GM19240 (cell line): ENCODE results near the gene IGF1R.

Experiments used
- DNase-seq: peaks from one replicate; pipeline ENCODE4 v3.0.0; 2011; ENCODE audit warnings: low spot score; ENCODE audit not compliant: insufficient read length

IGF1R gene

DNA sequence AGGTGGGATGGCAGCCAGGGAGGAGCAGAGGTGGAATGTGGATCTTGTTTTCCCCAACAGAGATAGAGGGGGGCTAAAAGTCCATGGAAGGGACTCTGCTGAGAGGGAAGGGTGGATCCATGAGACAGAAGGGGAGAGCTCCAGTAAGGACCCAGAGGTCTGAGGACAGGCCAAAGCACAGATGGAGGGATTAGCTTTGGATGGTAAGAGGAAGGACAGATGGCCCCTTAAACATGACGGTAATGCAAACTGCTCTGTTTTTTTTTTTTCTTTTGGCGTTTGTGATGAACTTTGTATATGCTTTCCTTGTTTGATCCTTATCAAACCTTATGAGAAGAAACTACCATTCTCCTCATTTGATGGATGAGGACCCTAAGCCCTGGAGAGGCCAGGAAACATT, 96.2 kb downstream of the IGF1R start:
- DNase-seq = no peak

DNA sequence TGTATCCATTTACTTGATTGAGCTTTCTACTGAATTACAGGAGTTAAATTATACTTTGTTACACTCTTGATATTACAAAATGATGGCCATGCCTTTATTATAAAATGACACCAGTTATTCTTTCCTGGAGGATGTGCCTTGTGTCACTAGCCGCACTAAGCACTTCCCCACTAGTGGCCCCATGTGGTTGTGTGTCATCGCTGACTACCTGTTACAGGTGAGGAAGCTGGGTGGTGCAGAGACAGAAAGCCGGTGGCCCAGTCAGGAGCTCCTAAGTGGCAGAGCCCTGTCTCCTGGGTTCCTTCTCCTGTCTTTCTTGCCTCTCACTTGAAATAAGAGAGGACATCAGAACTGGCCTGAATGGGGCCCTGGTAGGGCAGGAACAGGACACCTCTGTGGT, 96.8 kb downstream of the IGF1R start:
- no peak for DNase-seq

DNA sequence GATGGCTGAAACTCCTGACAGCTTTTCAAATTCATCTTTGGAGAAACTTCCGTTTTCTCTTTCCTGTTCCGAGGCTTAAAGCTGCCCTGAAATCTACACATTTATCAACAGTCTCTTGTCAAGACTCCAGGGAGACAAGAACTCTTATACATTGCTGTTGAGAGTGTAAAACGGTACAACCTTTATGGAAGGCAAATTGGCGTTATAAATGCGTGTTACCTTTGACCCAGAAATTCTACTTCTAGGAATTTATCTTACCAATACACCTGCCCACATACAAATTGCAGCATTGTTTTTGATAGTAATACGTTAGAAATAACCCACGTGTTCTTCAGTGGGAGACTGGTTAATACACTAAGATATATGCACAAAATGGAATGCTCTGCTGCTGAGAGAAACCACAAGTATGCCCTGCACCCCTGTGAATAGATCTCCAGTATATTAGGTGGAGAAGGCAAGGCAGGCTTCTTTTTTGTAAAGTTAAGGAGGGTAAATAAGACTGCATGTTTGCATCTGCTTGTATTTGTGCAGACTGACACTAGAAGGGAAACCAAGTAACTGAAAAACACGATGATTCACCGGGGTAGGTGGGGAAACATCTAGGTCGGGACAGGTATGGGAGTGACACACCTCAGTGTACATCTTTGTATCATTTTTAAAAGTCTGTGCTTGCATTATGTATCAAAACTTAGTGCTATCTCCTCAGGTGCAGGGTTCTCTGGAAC, 97.5 kb downstream of the IGF1R start:
- no peak for DNase-seq

DNA sequence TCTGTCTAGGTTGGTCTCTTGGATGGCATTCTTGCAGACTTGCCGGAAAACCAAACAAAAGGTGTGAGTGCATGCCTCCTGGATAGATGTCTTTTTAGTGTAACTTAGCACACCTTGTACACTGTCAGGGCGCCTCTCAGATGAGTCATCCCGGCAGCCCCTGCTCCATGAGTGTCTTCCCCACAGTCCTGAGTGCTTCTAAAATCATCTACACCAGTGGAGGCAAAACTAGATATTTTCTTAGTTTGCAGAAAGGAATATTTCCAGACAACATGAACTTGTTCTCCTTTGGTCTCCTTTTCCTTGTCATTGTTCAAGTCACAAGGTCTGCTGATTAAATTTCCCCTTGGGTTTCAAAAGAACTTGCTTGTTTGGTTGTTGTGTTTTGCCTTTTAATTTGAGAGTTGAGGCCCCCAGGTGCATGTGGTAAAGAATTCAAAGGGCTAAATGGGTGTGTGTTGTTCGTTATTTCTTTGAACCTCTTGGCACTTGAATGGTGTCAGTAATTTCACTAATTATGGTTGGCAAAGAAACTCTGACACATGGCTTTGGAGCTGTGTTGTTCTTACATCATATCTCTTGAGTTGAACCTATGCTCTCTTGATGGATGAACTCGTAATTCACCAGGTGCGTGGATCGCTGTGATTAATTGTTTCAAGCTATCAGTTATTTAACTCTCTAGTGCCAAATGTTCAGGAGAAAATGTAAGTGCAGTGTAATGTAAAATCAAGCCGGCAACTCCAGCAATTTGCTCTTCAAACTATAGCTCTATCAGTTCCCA, 98.2 kb downstream of the IGF1R start:
- no peak for DNase-seq

DNA sequence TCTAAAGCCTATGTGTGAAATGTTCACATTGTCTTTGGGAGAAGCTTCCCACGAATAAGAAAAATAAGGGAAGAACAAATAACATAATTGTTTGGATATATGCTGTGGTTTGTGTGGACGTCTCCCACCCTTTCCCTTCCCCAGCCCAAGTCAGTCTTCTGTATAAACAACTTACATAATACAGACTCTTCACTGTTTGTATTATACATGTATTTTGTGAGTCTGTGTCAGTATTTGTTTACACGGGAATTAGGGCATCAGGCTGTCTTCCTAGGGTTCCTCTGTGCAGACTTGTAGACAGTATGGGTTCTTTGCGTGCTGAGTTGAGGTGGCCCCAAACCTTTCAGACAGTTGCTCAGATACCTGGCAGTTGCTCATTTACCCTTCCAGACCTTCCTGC, 103.4 kb downstream of the IGF1R start:
- no peak for DNase-seq

DNA sequence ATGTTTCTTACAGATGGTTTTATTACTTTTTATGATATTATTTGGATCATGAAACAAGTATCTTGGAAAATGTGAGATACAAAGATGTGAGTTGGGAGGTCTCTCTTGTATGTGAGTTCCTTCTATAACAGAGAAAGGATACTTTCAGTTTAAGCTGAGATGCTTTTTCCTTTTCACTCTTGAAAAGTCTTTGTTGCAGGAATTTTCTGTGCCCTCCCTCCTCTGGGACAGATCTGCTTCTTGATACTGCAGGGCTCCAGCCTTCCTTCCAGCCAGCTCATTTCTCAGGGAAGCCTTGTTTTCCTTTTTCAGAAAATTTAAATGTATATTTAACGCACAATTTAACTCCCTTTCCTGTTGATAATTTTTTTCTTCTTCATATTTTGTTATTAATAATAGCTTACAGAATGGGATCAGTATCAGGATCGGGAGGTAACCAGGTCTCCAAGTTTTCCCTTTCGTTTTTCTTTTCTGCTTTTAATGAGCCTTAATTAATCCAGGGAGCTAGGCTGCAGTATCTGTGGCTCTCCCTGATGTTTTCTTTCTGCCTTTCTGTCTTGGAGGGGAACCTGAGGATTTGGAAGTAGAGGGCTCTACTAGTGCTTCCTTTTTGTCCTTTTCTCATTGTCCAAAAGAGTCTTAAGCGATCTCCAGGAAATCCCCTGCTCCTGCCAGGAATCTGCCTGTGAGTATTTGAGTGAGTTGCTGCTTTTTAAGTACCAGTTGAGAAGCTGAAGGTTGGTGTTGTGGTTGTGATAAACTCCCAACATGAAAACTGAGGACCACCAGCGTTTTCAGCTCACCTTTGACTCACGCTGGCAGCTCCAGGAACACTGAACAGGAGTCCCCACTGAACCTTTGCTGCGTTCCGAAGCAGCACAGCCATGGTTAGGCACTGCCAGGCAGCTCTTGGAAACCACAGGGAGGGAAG, 105.7 kb downstream of the IGF1R start:
- DNase-seq = no peak

DNA sequence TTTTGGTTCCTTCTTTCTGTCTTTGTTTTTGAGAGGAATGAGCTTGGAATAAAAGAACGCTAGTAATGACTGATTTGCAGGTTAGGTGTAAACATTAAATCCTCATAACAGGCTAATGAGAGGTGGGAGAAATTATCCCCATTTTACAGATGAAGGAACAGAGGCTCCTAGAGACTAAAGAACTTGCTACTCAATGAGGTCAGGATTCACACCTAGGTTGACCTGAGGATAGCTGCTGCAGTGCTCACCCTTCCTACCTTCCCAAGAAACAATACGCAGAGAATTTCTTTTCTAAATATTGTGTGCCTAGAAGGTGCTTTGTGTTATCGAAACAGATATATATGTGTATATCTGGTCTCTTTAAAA, 106.3 kb downstream of the IGF1R start:
- no peak for DNase-seq

DNA sequence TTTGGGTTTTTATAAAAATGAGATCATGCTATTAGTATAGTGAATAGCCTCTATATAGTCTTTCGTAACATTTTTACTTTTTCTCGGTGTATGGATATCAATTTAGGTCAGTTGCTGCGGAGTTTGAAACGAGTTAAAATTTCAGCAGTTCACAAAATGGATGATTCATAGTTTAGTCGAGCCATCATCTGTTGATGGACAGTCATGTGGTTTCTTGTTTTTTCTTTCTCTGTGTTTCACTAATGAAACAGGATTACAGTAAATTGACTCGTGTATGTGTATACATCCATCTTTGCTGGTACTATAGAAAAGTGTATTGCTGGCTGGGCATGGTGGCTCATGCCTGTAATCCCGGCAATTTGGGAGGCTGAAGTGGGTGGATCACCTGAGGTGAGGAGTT, 106.8 kb downstream of the IGF1R start:
- DNase-seq = no peak

DNA sequence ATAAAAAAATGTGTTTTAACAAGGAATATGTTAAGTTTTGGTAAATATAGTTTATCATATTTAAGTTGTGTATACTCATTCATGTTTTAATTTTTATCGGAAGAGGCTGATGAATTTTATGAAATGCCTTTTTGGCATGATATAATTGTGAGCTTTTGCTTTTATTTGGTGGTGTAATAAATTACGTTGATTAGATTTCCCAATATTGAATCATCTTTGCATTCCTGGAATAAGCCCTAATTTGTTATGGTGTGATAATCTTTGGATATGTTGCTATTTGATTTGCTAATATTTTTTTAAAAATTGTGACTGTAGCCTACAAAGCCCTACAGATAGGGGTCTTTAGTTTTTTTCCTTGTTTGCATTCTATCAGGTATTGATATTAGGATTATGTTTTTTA, 107.4 kb downstream of the IGF1R start:
- DNase-seq = no peak

DNA sequence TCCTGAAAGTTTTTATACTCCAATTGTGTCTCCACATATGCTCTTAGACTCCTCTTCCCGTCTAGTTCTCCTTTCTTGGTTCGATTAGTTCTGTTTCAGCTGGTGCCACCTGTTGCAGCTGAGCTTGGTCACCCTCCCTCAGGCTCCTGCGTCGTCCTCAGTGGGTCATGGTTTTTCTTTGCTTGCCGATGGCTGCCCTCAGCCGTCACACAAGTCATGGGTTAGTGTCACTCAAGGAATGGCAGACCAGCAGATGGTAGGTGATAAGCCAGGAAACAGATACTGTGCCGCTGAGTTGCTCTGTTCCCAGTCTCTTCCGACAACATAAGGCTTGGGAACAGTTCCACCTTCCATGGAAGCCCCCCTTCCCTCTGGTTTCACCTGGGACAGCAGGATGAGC, 109.9 kb downstream of the IGF1R start:
- DNase-seq = no peak

DNA sequence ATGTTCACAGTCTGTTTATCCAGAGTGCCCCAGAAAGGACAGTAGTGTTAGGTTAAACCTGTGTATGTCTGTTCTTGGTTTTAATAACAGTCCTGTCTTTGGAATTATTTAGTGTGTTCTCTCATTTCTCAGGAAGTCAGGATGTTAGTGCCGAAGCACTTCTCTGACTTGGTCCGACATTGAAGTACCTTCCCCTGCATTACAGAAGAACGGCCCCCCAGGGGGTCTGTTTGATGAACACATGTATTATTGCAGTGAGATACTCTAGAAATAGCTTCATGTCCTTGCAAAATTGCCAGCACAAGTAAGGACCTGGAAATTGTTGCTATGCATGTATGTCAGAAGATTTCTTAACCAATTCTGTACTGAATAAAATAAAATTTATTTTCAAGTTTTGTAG, 110.9 kb downstream of the IGF1R start:
- DNase-seq = no peak

DNA sequence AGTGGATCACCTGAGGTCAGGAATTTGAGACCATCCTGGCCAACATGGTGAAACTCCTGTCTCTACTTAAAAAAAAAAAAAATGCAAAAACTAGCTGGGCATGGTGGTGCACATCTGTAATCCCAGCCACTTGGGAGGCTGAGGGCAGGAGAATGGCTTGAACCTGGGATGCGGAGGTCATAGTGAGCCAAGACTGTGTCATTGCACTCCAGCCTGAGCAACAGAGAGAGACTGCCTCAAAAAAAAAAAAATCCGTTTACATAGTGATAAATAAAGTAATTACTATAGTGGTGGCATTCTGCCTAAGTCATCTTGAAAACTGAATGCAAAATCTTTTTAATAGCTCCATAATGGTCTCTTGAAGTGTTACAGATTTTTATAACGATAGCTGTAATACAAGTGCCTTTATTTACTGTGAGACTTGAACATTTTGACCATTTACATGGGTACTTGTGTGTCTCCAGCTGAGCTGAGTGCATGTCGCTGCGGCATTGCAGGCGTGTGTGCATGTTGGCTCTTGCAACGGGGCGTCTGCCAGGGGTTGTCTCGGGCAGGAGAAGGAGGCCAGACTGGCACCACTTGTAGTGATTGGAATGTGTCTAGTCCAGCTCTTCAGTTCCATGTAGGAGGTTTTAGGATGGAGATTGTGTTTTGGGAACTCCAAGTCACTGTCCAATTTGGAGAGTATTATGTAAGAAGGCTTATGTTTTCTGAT, 111.9 kb downstream of the IGF1R start:
- no peak for DNase-seq

DNA sequence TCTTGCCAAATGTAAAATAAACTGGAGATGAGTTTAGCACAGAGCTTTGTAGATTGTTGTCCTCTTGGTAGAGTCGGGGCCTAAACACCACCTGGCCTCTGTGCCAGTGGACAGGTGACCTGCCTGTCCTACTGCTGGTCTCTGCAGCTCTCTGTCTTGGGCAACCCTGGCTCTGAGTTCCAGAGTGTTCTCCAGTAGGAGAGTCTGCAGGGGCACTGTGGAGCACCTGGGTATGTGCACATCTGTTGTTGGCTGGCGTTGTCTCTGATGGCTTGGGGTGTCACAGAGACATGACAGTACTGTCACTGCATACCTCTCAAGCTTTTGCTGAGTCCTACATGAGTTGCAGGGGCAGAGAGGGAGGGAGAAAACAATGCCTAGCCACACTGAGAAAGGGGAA, 112.6 kb downstream of the IGF1R start:
- no peak for DNase-seq

DNA sequence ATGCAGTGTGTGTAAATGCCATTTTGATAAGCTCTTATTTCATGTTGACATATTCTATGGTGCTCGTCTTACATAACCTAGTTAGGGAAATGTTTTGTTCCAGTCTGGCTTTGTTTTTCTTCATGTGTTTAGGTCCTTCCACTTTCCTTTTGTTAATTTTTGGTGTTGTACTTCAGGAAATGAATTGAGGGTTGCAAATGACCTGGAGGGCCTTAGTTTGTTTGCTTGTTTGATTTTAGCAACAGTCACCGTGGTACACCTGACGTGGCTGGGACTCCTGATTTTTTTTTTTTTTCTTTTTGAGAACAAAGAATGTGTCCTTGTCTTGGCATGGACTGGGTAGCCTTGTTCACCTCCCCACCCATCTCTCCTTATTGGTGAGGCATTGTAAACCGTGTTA, 114.8 kb downstream of the IGF1R start:
- no peak for DNase-seq

DNA sequence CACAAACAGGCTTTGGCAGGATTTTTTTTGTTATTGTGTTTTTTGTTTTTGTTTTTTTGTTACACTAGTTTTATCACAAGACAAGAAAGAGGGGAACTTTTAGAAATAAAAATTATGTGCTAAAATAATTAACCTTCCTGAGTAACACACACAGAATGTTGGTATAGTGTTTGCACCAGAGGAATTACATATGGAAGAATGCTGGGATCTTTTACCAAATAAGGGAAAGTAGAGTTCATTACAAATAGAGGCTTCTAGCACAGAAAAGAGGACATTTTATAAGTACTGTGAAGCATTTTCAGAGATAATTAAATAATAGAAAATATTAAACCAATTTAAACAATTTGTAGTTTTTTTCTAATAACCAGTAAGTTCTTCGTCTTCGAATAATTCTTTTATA, 116.0 kb downstream of the IGF1R start:
- no peak for DNase-seq

DNA sequence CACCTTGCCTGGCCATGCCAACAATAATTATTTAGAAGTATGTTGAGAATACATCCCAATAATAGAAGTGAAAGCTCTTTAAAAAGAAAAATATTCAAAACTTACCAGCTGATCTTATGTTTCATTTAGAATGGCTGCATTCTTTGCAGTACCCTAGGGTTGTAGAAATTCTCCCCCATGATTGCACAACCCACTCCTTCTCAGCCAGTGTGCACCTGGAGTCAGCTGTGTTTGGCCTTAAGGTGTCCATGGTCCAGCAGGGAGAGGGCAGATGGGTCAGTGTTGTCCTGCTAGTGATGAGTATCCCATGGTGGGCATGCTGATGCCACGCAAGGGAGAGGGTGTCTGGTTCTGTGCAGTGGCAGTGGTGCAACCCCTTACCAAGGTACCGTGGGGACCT, 117.3 kb downstream of the IGF1R start:
- no peak for DNase-seq

DNA sequence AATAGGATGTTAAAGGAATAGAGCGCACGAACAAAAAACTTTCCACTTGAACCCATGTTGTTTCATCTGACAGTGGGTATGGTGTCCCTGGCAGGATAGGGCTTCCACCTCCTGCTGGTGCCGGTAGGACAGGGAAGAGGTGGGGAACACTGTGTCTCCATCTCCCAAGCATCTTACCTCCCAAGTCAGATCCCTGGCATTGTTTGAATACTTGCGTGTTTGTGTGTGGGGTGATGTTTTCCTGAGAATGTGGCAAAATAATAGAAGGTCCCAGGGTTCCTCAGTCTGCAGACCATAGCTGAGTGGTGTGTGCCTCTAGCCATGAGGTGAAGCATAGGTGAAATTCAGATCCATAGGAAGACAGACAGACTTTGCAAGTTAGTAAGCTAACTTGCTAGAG, 119.4 kb downstream of the IGF1R start:
- DNase-seq = no peak

DNA sequence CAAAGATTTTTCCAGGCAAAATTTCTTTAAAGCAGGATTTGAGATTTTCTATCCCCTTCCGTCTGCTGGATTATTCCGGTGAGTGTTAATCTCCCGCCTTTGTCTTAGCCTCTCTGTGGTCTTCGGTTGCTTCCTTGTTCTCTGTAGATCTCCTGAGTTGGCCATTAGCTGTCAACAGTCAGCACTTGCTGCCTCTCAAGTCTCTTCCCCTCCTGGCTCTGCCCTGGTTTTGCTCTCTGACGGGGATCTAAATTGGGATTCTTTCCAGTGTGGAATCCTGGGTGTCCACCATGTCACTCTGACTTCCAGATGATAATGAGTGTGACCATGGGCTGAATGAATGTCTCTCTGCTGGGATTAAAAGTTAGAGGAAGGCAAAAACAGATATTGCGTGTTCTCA, 121.5 kb downstream of the IGF1R start:
- DNase-seq = no peak

DNA sequence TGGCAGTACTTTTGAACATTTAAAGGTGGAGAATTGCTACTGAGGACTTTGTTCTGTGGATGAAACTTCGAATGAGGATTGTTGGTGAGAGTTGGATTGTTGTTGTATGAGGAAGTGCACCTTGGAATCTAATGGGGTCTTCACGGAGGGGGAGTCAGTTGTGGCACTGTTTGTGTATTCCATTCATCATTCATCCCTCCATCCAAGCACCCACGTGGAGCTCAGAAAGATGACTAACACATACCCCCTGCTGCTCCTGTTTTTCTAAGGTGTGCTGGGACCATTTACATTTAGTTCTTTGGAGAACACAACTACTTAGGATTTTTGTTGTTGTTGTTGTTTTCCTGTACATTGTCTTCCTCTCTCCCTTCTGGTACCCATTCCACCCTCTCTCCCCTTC, 122.6 kb downstream of the IGF1R start:
- no peak for DNase-seq

DNA sequence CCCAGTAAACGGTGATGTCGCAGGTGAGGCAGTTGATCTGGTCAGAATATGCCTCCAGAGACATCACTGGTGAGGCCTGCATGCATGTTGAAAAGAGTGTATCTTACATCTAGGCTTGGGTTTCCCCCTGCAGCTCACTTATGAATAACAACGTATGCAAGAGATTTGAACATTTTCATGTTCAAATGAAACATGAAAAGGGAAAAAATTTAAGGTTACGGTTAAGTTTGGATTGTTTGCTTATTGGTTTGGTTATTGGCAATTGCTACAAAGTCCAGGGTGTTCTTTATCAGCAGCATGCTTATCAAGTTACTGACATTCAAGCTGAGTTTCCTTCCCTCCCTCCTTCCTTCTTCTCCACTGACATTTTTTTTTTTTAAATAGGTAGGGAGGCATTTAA, 123.2 kb downstream of the IGF1R start:
- DNase-seq = no peak

DNA sequence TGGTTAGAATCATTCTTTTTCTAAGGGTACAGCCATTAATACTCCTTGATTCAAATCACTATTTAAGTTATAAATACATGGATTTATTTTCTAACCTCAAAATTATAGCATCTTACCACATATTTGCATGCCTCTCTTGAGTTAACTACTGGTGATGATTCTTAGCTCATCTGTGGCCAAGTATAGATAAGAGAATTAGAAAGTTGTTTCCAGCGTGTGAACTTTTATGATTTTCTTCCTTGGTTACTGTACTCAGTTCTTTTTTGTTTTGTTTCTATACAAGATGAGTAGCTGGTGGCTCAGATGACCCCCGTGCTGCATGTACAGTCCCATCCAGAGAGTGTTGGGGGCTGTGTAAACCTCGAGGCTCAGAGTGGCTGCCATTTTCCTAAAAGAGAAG, 124.6 kb downstream of the IGF1R start:
- DNase-seq = no peak

DNA sequence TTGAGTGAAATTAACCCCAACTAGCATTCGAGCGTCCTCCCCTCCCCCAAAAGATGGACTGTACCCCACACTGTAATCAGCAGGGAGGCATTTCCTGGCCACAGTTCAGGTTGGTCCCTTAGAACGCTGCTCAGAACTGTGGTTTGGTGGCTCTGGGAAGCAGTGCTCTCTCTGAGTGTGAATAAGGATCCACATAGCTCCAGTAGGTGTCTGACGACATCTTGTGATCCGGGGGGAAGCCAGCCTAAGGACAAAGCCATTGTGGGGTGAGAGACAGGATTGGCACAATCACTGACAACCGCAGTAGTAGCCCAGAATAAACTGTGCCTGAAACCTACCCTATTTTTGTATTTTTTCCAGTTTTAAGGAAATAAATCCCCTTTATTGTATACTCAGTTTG, 125.3 kb downstream of the IGF1R start:
- DNase-seq = no peak
